HG03439 (cell line): ENCODE data around the gene HSF2BP.
"Not testable (repeated sequence)": the region's sequence is repeated elsewhere in the genome, so short reads cannot be mapped to it uniquely, and the experiment has no call there.

Source experiments
- ATAC-seq: cut with Tn5 transposase; IDR thresholded peaks from one replicate; pipeline ENCODE4 v1.9.1; 2021; ENCODE audit warnings: mild to moderate bottlenecking, moderate library complexity; ENCODE audit not compliant: unreplicated experiment

The HSF2BP gene

DNA sequence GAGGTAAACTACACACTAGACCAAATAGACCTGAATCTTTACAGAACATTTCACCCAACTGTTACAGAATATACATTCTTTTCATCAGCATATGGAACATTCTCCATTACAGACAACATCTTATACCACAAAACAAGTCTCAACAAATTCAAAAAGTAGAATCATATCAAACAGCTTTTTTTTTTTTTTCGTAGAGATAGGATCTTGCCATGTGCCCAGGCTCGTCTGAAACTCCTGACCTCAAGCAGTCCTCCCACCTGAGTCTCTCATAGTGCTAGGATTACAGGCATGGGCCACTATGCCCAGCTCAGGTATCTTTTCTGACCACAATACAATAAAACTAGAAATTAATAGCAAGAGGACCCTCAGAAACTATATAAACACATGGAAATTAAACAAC, 36.5 kb downstream of the HSF2BP start:
- no peak for ATAC-seq

DNA sequence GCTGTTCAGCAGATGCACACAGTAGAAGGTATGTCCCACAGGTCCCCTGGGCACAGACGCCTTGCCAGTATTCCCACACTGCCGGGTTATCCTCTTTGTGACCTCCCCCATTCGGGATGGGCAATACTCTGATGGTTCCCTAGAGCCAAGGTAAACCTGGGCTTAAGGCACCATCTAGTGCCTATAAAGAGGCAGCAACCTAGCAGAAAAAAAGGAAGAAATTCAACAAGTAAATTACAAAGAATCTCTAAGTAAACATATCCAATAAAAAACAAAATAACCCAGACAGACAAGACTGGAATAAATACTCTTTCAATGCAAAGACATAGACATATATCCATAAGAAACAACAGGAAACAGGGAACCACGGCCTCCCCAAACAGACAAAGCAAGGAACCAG, 39.4 kb downstream of the HSF2BP start:
- no peak for ATAC-seq

DNA sequence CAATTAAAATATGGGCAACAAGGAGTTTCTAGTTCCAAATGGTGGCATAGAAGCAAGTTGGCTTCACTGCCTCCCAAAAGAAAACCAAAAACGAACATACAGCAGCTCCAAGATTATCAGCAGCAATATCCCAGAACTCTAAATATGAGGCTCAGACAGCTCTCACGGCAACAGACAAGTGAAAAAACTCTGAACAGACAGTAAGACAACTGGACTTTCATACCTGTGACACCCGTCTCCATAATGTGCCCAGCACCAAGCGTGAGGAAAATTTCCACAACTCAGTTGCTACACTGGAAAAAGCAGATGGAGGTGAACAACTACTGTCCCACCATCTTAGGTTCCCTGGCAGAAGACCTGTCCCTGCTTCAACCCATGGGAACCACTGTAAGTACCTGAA, 39.9 kb downstream of the HSF2BP start:
- no peak for ATAC-seq

DNA sequence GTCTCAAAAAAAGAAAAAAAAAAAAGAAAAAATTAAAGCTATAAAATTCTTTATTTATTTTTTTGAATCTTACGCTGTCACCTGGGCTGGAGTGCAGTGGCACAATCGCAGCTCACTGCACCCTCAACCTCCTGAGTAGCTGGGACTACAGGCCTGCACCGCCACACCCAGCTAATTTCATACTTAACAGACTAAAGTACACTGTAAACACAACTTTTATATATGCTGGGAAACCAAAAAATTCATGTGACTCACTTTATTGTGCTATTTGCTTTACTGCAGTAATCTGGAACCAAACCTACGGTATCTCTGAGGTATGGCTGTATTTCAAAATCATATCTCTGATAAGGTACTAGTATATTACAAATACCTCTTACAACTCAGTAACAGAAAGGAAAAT, 40.3 kb downstream of the HSF2BP start:
- no peak for ATAC-seq

DNA sequence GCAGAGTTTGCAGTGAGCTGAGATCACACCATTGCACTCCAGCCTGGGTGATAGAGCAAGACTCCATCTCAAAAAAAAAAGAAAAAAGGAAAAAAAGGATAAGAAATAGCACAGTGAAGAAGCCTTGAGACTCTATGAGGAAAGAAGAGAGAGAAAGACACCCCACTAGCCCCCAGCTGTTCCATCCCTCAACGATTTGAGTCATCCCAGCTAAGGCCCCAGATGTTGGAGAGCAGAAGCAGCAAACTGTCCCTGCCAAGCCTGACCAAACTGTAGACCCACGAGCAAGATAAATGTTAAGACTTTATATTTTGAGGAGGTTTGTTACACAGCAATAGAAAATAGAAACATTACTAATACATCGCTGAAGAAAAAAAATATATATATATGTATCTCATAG, 42.4 kb downstream of the HSF2BP start:
- ATAC-seq: not testable (repeated sequence)

DNA sequence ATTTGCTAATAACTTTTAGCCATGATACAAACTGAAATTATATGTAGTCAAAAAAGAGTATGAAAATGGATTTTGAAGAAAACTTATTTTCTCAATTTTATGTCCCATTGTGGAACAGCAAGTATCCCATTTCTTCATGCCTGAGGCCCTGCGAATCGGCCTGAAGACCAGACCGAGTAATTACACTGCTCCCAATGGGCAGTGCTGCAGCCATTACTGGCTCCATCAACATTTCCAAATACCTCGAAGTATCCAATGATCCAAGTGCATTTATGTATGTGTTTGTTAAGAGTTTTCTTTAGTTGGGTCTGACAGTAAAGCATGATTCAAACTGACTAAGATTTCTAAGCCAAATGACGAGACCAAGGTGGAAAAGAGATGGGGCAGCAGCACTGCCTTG, 44.4 kb downstream of the HSF2BP start:
- ATAC-seq: no peak

DNA sequence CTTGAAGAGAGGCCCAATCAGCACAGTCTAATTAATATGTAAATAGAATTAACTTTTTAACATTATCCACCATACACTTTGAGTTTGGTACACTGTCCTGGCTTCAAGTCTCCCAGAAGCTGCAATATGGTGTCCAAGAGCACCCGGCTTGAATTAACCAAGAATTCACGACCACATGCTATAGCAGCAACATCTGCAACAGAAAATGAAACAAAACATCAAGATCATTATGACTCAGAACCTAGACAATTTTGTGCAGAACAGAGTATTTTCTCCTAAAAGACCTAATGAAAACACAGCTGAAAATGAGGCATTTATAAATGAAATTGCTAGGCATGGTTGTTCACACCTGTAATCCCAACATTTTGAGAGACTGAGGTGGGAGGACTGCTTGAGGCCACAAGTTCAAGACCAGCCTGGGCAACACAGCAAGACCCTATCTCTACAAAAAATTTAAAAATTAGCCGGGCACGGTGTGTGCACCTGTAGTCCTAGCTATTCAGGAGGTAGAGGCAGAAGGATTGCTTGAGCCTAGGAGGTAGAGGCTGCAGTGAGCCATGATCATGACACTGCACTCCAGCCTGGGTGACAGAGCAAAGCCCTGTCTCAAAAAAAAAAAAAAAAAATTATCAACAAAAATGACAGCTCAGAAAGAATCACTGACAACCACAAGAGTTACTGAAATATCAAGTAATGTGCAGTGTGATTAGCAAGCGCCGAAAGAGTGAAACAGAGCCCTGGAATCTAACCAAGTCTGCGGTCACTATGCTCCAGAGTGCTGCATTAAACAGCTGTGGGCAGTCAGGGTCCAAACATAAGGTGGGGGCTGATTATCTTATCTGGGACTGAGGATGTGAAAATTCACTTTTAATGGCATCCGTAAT, 45.3 kb downstream of the HSF2BP start:
- no peak for ATAC-seq

DNA sequence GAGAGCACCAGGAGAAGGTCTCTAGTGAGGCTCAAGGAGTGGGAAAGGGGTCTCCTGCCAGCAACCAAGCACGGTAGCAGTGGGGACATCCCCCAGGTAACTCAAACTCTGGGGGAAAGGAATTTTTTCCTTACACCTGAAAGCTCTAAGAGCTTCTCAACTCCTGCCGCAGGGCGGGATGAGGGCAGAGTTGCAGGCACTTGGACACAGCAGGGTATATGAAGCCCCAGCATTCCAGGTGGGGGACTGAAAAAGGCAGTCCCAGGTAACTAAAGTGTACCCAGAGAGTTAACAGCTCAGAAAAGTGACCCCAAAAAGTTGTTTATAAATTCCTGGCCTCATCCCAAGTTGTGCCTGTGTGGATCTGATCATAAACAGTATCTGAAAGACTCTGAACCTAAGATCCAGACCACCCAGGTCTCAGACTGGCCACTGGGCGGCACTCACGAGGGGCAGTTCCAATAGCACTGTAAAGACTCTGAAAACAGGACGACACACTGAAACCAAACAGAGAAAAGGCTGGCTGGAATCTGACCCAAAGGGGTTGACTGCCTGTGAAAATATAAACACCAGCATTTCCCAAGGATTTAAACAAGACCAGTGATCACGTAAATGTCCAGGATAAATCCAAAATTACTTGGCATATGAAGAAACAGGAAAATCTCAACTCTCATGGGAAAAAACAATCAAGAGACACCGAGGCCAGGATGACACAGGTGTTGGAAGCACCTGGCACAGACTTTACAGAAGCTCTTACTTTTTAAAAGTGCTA, 47.5 kb downstream of the HSF2BP start:
- no peak for ATAC-seq

DNA sequence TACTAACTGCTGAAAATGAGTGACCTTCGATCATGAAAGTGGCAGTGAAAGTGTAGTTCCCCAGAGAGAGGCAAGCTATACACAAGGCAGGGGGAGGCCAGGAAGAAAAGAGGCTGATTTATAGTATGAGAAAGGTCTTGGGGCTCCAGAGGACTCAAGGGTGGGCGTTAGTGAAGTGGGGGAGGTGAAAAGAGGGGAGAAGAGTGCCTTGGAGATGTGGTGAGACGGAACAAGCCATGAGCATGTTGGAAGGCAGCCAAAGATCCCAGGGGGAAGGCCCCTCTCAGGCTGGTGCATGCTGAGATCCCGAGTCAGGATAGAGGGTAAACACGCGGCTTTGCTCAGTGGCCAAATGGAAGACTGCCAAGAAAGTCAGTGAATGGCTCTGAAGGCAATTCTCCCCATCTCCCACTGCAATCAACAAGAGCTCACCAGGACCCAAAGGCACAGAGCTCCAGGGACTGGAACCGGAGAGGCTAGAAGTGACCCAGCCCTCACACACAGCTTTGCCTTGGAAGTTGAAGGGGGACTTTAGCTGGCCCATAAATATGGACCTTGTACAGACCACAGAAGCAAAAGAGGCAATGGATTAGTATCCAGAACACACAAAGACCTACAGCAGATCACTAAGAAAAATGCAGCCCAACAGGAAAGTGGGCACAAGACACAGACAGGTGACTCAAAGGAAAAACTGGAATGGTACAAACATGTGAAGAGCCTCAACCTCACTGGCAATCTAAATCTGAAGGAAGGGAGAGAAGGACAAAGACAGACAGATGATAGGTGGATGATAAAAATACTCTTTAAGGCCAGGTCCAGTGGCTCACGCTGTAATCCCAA, 49.6 kb downstream of the HSF2BP start:
- ATAC-seq: no peak

DNA sequence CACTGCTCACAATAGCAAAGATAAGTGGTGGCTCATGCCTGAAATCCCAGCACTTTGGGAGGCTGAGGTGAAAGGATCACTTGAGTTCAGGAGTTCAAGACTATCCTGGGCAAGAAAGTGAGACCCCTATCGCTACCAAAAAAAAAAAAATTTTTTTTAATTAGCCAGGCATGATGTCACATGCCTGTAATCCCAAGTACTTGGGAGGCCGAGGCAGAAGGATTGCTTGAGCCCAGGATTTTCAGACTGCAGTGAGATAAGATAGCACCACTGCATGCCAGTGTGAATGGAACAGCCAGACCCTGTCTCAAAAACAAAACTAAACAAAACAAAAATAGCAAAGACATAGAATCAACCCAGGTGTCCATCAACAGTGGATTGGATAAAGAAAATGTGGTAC, 50.6 kb downstream of the HSF2BP start:
- no peak for ATAC-seq

DNA sequence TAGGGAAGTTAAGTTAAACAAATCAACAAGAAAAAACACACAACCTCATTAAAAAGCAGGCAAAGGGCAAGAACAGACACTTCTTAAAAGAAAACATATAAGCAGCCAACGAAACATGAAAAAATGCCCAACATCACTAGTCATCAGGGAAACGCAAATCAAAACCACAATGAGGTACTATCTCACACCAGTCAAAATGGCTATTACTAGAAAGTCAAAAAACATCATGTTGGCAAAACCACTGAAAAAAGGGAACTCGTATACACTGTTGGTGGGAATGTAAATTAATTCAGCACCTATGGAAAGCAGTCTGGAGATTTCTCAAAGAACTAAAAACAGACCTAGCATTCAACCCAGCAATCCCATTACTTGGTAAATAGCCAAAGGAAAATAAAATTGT, 51.1 kb downstream of the HSF2BP start:
- ATAC-seq: no peak

DNA sequence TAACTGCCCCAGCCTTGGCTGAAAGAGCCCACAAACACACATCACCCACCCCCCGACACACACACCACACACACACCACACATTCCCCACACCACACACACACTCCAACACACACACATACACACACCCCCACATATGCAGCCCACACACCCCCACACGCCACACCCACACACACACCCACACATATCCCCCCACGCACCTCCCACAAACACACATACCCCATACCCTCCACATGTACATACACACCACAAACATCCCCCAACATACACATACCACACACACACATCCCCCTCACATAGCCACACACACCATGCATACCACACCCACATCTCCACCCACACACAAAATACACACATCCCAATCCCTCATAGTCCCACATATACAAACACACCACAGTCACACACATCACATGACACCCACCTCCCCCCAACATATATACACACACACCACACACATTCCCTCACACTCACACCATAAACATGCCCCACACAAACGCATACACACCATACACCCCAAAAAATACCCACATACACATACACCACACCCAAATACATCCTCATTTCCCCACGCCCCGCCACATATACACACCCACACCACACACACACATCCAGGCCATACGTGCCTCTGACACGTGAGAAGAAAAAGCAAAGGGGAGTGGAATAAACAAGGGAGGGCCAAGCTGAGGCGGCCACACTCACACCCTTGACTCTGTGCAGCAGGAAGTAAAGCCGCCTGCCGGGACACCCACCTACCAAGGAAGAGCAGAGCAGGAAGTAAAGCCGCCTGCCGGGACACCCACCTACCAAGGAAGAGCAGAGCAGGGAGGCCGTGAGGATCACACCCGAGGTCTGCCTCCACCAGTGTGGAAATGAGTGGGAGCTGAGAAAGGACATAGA, 53.7 kb downstream of the HSF2BP start:
- ATAC-seq: no peak

DNA sequence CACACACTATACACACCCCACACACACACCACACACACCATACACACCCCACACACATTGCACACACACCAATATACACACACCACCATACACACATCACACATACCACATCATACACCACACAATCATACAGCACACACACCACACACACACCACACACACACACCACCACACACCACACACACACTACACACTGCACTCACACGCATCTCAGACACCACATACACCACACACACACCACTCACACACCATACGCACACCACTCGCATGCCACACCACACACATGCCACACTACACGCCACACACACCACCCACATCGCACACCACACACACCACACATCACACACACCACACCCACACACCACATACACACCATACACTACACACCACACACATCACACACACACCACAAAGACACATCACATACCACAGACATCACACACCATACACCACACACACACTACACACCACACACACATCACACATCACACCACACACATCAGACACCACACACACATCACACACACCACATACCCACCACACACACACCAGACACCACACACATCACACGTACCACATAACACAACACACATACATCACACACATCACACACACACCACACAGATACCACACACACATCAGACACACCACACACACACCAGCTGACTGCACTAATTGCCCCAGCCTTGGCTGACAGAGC, 54.6 kb downstream of the HSF2BP start:
- ATAC-seq: no peak

DNA sequence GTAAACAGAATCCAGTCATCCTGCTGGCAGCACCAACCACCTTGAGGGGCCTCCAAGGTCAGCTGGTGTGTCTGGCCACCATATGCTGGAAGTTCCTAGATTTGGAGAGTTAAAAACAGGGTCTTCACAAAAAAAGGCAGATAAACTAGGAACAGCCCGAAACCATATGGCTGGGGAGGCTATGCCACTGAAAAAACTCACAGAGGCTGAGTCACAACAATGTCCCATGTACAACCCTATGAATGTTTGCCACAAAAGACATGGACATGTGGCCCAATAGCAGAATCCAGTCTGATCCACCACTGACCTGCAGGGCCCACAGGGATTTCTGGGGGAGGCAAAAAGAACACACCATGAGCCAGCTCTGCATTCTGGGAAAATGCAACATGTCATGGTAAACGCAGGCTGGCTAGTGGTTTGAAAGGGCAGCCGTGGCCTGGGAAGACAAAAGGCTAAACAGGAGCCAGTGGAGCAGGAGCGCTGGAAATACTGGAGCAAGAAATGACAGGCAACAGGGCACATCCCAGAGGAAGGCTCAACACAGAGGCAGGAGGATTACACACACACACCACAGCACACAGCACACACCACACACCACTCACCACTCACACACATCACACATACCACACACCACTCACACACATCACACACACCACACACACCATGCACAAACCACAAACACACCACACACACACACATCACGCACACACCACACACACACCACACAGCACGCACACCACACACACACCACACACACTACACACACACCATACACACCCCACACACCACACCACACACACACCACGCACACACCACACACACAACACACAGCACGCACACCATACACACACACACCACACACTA, 55.4 kb downstream of the HSF2BP start:
- no peak for ATAC-seq

DNA sequence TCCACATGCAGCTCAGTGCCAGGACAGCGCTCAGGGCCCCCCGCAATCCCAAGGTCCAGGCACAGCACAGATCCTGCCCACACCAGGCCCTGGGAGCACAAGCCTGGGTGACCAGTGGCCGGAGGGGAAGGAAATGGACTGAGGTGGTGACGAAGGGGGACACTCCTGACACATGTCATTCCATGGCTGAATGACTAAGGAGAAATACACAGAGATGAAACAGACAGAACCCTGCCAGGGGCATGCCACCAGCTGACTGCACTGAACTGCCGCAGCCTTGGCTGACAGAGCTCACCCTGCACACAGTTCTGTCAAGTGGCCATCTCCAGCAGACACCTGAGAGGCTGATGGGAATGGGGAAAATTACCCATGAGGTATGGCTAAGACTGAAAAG, 56.1 kb downstream of the HSF2BP start:
- no peak for ATAC-seq

DNA sequence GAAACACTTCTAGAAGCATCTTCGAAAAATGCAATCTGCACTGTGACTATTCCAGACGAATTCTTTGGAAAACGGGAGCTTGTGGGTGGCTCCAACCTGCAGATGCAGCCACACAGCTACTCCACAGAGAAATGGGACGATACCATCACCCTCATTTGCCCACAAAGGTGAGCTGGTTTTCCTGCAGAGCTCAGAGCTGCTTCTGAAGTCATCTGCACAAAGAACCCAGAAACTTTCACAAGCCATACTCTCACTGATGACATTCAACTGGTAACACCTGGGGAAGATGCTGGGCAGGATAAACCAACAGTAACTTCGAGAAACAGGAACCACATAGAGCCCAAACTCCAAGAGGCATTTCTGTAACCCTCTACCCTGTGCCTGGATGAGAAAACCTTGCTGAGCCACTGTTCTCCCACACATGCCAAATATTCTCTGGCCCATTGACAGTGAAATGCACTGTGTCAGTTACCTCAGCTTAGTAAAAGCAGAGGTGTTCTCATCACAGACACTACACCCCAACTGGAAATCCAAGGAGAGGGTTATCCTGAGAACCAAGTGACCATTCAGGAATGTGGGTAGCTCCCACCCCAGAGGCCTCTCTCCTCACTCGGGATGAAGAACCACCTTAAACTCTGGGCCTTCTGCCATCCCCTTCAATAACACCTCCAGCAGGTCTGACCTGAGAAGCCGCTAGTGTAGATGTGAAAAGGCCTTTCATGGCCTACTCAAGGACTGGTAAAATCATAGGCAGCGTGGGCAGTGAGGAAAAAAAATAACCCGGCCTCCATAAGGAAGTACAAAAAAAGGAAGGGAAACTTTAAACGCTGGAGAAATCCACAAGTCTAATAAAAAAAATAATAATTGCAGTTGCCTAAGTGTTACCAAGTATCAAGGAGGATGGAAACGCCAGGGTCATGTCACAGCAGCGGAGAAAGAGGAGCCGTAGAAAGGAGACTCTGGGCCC, 56.7 kb downstream of the HSF2BP start:
- ATAC-seq: no peak

DNA sequence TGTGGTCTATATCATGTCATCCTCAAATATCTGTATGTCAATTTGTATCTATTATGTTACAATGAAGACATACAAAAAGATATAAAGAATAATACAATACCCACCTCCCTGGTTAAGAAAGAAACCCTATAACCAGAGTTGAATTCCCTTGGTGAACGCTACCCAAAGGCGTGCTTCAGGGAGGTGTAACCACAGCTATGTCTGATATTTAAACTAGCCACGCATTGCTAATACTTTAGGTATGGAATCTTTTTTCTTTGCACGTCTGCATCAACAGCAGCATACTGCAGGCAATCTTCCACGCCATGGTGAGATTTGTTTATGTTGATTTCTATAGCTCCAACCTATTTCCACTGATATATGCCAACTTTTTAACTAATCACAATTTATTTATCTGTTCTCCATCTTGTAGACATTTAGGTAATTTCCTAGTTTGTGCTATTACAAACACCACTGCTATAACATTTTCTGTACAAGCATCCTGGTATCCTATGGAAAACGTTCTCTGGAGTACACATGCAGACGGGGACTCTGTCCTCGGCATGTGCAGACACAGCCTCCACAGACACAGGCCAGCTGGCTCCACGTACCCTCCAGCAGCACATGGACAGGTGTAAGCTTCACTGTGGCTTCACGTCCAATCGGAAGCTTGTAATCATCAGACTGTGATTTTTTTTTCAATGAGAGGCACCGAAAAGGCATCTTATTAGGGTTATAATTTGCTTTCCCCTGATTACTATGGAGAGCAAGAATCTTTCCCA, 58.5 kb downstream of the HSF2BP start:
- no peak for ATAC-seq
